Endothelial cell (in vitro differentiated cells): ENCODE data around the gene FGGY. TPM values are rescaled to one million over a fixed set of nuclear protein-coding genes. Genes with fewer than 3 reads are reported as not detected.

ENCODE experiments used
- DNase-seq: peaks from one replicate; pipeline ENCODE4 v3.0.0; 2021; ENCODE audit warnings: low spot score
- H3K27ac Mint-ChIP-seq: one replicate; pipeline ENCODE4 v1.8.0; 2021; ENCODE audit warnings: mixed read lengths, inconsistent platforms; ENCODE audit not compliant: unreplicated experiment
- H3K27me3 Mint-ChIP-seq: one replicate; pipeline ENCODE4 v1.8.0; 2021; ENCODE audit warnings: mild to moderate bottlenecking, moderate library complexity, mixed read lengths, inconsistent platforms; ENCODE audit not compliant: unreplicated experiment
- H3K36me3 Mint-ChIP-seq: one replicate; pipeline ENCODE4 v1.8.0; 2021; ENCODE audit warnings: mild to moderate bottlenecking, low read depth, mixed read lengths, inconsistent platforms; ENCODE audit not compliant: unreplicated experiment
- H3K4me1 Mint-ChIP-seq: one replicate; pipeline ENCODE4 v1.8.0; 2021; ENCODE audit warnings: mild to moderate bottlenecking, mixed read lengths, inconsistent platforms; ENCODE audit not compliant: unreplicated experiment
- H3K4me3 Mint-ChIP-seq: one replicate; pipeline ENCODE4 v1.8.0; 2021; ENCODE audit warnings: mild to moderate bottlenecking, mixed read lengths, inconsistent platforms; ENCODE audit not compliant: unreplicated experiment
- H3K9me3 Mint-ChIP-seq: one replicate; pipeline ENCODE4 v1.8.0; 2021; ENCODE audit warnings: mixed read lengths, inconsistent platforms; ENCODE audit not compliant: unreplicated experiment
- total RNA-seq: library from RNA; stranded (reverse); fragmentation: NEBNext Ultra II Directional; extraction: Animal tissue kit (Norgen Biotek cat#: 25700); gene quantifications from one replicate; pipeline ENCODE4 v1.2.1, GENCODE V29; 2021; ENCODE audit not compliant: unreplicated experiment
- TF ChIP-seq, protein P1 (sequence below): fragments of 200-600 bp; sonication (generic); IDR thresholded peaks from one replicate; pipeline ENCODE4 v1.5.0; 2021; ENCODE audit warnings: antibody characterized with exemption; ENCODE audit not compliant: unreplicated experiment

FGGY gene
- total RNA-seq, 1 donor from 2014 or later = 41.2 TPM

DNA sequence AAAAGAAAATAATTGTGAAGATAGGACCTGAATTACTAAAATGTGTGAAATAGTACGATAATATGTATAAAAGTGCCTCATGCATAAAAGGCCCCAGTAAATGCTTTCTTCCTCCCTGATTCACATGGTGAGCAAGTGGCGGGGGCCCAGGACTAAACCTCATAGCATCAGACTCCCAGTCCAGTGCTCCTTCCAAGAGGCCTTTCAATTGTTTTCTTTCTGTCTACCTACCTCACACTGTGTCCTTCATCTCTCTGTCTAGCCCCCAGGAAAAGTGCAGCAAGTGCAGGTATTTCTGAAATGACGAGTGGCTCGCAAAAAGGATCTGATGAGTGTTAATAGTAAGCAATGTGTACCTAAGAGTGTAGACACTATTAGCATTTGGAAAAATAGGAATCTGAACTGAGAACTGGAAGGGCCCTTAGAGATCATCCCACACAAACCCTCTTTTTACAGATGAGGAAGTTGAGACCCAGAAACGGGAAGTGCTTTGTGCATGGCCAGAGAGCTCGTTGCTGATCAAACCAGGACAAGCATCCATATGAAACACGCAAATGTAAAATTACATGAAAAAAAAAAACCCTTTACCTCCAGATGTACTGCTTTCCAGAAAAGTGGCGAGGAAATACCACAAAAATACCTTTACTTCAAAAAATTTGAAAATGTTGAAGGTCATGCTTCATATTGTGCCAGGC lies 399.7 kb downstream of the FGGY start:
- peaks cover 20% of the 10 kb centered on the region for H3K4me1 Mint-ChIP-seq
- H3K27ac Mint-ChIP-seq = no peak overlapping the region

DNA sequence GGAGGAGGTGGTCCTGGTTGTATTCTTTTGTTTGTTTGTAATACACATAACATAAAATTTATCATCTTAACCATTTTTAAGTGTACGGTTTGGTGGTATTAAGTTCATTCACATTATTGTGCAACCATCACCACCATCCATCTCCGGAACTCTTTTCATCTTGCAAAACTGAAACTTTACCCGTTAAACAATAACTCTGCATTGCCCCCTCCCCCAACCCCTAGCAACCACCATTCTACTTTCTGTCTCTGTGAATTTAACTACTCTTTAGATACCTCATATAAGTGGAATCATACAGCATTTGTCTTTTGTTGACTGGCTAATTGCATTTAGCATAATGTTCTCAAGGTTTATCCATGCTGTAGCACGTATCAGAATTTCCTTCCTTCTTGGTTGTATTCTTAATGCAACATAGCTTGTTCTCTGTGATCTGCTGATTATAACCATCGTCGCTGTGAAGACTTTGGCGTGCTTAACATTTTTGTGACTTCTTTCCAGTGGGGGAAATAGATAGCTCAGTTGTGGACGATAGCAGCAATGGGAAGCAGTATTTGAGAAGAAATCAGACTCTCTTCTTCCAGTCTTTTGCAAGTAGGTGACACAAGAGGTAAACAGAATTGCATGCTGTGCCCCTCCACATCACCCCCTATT lies 400.4 kb downstream of the FGGY start:
- Mint-ChIP-seq H3K4me1 (peaks cover 20% of the 10 kb centered on the region), H3K9me3 (no peaks in the 10 kb centered on the region), H3K27ac (no peak overlapping the region), H3K4me3 (no peak overlapping the region), H3K36me3 (peaks cover 4% of the 10 kb centered on the region), H3K27me3 (peaks cover 2% of the 10 kb centered on the region)
- no peak for DNase-seq
- TF ChIP-seq, protein P1, sequence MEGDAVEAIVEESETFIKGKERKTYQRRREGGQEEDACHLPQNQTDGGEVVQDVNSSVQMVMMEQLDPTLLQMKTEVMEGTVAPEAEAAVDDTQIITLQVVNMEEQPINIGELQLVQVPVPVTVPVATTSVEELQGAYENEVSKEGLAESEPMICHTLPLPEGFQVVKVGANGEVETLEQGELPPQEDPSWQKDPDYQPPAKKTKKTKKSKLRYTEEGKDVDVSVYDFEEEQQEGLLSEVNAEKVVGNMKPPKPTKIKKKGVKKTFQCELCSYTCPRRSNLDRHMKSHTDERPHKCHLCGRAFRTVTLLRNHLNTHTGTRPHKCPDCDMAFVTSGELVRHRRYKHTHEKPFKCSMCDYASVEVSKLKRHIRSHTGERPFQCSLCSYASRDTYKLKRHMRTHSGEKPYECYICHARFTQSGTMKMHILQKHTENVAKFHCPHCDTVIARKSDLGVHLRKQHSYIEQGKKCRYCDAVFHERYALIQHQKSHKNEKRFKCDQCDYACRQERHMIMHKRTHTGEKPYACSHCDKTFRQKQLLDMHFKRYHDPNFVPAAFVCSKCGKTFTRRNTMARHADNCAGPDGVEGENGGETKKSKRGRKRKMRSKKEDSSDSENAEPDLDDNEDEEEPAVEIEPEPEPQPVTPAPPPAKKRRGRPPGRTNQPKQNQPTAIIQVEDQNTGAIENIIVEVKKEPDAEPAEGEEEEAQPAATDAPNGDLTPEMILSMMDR = no peak

More for the DNA sequence above, 399.7 kb downstream of the FGGY start:
- TF ChIP-seq, protein P1 = no peak
- Mint-ChIP-seq H3K9me3 (no peaks in the 10 kb centered on the region), H3K4me3 (no peak overlapping the region), H3K36me3 (peaks cover 4% of the 10 kb centered on the region), H3K27me3 (peaks cover 2% of the 10 kb centered on the region)
- no peak for DNase-seq

DNA sequence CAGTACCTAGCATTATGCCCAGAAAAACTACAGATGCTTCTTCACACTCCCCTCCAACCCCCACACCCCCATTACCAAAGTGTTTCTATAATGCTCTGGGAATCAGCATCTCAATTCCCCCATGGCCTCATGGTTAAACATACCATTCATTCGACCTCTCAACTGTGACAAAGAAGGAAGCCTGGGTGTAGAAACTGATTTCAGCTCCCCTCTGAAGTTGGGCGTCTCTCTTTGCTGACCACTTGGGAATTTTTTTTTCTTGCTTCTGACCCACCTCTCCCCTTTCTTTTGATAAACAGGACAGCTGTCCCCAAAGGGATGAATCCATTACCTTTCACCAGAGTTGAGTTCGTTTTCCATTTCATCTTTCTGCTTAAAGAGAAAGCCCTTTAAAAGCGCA lies 401.5 kb downstream of the FGGY start:
- H3K36me3 Mint-ChIP-seq = peaks cover 1% of the 10 kb centered on the region
- TF ChIP-seq, protein P1 = no peak
- H3K4me1 Mint-ChIP-seq = peaks cover 20% of the 10 kb centered on the region
- H3K27ac Mint-ChIP-seq = no peak overlapping the region
- DNase-seq = no peak
- H3K27me3 Mint-ChIP-seq = peaks cover 1% of the 10 kb centered on the region
- no peaks in the 10 kb centered on the region for H3K9me3 Mint-ChIP-seq
- no peak overlapping the region for H3K4me3 Mint-ChIP-seq

DNA sequence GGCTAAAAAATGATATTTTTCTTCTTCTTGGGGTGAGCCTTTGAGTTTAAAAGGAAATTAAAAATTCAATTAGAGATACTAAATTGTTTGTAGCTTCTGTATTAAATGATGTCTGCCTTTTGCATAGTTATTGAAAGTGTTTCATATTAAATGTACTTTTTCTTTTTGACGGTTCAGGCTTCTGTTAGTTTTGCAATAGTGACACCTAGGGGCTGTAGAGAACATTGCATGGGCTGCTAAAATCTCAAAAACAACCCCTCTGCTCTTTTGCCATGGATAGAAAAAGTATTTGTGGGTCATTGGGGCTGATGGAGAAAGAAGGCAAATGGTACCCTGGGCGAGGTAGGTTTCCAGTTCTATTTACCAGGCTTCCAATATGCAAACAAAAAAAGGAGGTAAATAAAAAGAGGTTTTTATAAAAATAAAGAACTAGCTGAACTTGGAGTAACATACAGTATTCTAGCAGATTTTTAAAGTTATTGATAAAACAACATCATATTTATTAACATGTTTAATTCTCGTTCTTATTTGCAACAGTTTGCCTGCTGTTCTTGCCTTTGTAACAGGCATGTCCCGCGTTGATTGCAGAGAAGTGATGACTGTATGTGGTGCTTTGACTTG lies 402.4 kb downstream of the FGGY start:
- no peaks in the 10 kb centered on the region for H3K36me3 Mint-ChIP-seq

More for the DNA sequence above, 402.4 kb downstream of the FGGY start:
- H3K27ac Mint-ChIP-seq = no peak overlapping the region
- DNase-seq = peak; percentile 22
- peaks cover 20% of the 10 kb centered on the region for H3K4me1 Mint-ChIP-seq
- H3K27me3 Mint-ChIP-seq = no peaks in the 10 kb centered on the region
- TF ChIP-seq, protein P1 = peak; percentile 91
- H3K4me3 Mint-ChIP-seq = no peak overlapping the region
- no peaks in the 10 kb centered on the region for H3K9me3 Mint-ChIP-seq
